RPMI8226 (cell line): Measurements from ENCODE around the gene OCA2.
"Not testable (repeated sequence)": the region's sequence is repeated elsewhere in the genome, so short reads cannot be mapped to it uniquely, and the experiment has no call there.

ENCODE experiments used
- DNase-seq: peaks from one replicate; pipeline ENCODE4 v3.0.0-alpha.2; 2015

OCA2 gene

DNA sequence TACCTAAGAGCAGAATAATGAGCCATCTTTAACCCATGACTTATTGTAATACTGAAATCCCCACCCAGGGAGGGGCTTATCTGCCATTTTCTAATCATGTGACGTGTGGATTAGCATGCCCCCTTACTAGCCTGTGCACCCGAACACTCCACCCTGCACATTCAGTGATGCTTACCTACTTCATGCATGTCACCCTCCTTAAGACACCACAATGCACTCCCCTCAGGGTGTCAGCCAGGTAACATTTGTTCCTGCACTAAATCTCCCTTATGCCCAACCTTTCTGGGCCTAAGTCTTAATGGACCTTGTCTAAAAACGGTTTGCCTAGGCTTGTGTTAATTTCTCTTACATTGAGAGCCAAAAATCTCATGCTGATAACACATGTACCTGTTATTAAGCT is 336.6 kb downstream of the OCA2 start:
- no peak for DNase-seq

DNA sequence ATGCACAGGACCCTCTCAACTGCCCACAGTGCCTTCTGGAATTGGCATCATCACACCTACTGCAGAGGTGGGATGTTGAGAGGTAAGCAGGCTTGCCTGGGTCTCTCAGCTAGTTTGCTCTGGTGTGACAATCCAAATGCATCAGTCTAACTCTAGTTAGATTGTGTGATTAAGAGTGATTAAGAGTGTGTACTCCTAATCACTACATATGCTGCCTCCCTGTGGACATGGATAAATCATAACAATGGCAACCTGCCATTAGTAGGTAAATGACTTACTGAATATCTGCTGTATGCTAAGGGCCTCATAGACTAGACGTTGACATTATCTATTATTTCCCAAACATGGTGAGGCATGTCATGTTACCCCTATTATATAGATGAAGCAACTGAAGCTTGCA is 342.1 kb downstream of the OCA2 start:
- DNase-seq, result no peak

DNA sequence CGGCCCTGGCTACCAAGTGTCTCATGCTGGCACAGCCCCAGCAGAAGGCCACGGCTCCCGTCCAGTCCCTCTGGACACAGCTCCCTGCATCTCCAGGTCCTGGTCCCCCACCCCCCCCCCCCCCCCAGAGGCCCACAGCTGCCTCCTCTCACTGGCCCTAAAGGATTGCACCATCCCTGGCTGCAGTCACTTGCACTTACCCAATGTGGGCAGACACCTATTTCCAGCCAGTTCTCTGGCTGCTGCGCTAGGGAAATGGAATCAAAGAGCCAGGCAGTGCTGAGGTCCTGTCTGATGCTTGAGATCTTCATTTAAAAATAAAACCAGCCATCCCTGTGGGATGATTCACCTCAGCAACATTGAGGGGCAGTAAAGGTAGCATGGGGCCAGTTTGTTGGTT is 346.4 kb downstream of the OCA2 start:
- no peak for DNase-seq

DNA sequence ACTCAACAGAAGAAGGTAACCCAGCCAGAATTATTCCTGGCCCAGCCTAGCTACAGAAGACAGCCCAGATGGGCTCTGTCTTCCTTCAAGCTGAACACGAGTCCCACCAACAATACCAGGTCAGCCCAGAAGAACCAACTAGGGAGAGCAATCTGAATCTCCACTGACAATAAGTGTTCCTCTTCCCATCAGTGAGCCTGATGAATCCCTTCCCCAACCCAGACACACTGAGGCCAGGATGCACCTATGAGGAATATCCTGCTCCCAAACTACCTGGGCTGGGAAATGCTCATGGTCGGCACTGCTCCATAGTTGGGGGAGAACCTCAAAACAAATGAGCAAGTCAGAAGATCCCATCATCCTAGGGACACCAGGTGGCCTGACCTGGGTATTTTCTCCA is 351.1 kb downstream of the OCA2 start:
- no peak for DNase-seq

DNA sequence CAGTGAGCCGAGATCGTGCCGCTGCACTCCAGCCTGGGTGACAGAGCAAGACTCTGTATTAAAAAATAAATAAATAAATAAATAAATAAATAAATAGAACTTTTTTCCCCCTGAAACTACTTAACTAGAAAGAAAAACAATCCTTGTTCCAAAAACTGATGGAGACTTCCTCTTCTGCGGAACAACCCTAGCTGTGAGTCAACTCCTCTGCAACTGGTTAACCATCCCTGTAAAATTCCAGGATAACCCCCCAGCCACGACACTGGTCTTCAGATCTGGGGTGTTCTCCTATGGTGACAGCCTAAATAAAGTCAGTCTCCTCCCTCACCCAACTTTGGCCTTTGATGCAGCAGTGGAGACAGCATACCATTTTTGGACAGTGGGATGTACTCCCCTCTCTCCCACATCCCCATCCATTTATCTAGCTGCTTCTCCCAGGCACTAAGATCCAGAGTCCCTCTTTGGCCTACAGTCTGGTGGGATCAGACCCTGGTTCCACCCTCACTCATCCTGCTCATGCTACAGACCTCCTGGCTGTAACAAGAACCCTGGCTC is 352.6 kb downstream of the OCA2 start:
- no peak for DNase-seq

DNA sequence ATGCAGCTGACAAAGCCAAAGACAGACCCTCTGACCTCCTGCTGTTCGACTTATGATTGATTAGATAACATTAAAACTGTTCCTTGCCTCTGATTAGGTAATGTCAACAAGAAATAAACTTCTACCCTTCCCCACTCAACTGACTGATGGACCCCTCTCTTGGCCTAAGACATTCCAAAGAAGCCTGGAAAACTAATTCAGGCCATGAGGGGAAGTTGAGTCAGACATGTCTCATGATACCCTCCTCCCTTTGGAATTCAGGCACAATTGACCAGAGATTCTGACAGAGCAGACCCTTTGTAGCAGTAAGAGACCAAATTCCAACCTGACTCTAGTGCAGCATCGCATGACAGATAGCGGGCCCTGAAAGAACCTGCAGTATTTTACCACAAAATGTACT is 354.5 kb downstream of the OCA2 start:
- no peak for DNase-seq

DNA sequence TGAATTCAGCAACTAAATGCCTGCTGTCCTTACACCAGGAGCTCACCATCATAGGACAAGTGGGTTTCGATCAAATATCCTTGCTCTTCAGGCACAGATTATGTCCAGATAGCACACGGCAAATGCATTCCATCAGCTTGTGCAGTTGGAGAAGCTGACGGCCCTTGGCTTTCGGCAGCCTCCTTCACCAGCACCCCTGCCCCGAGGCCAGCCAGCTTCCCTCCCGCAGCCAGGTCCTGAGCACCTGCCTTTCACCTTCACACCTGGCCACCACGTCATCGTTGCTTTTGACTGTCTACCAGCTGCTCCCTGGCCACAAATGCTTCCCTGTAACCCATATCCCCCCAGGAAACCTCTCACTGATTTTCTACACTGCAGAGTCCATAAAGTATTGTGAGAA is 355.5 kb downstream of the OCA2 start:
- peak; percentile 28 for DNase-seq

DNA sequence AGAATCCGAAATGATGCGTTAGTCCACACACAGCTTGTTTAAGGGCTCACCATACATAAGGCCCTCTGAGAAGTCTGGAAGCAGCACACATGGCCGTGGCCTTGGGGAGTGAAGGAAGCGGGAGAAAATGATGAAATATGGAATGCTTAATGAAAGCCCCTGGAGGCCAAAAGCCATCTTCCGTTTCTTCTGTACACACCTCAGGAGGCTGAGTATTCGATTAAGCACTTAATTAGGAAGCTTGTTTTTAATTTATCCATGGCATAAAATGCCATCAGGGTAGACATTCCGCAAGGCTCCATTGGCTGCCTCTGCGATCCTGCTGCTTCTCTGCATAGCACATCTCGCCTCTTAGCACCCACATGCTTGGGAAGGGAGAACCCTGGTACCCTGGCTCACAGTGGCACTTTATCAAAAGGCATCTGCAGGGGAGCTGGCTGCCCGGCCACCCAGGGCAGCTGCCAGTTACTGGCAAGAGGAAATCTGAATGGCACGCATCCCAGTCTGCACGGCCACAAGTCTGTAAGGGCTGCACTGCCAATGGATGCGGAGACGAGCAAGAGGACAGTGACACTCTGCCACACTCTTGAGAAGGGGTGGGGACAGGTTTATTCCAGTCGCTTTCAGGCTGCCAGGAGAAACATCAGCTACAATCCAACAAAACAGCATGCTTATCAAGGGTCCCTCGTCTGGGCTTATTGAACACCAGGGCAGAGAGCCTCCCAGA is 356.2 kb downstream of the OCA2 start:
- DNase-seq, result no peak

DNA sequence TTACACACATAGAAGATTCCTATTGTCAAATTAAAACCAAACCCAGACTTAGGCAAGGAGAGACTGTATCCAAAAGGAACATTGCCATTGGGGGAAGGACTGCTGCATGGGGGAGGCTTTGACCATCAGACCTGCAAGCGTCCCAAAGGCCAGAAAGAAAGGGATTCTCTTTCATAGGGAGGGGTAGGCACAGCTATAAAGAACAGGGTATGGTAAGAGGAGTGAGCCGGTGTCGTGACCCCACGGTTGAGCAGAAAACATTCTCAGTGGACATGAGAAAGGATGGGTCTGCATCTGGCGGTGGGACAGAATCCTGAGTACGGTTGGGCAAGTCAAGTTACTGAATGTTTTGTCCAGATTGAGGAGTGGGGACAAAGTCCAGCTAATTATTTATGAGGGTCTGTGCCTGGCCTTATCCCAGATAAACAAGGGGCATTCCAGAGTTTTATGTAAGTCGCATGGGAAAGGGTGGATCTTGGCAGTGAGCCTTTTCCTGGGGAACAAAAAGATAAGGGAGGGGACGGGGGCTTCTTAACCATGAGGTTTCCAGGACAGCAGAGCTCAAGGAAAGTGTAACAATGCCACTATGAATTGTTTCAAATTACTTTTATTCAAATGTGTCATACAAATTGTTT is 357.8 kb downstream of the OCA2 start:
- no peak for DNase-seq

DNA sequence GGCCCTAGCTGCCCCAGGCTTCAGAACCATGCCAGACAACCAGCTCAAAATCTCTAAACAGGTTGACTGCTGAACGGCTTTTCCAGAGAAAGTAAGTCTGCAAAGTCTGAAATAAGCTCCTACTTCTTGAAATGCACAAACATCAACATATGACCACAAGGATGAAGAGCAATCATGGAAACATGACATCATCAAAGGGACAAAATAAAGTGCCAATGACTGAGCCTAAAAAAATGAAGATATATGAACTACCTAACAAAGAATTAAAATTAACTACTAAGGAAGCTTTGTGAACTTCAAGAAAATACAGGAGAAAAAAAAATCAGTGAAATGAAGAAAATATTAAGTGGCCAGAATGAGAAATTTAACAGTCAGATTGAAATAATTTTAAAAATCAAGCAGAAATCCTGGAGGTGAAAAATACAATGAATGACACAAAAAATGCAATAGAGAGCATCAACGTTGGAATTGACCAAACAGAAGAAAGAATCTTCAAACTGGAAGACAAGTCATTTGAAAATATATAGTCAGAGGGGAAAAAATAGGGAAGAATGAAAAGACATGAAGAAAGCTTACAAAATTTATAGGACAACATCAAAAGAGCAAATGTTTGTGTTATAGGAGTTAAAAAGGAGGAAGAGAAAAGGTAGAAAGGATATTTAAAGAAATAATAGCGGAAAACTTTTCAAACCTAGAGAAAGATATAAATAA is 364.2 kb downstream of the OCA2 start:
- DNase-seq, result no peak

DNA sequence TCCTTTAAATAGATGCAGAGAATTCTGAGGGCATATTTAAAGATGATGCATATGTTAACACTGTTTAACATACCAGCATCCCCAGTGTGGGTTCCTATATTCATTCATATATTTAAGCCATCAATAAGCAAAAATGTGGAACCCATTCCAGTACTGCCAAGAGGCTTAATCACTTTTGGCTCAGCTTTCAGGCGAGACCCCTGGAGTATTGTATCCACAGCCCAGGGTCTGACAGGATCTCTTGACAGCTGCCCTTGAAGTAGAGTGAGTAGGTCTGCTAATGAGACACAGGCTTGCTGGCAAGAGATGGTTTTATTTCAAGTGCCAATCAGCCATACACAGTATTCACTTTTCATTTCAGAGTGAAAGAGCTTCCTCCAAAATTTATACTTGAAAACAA is 367.3 kb downstream of the OCA2 start:
- no peak for DNase-seq

DNA sequence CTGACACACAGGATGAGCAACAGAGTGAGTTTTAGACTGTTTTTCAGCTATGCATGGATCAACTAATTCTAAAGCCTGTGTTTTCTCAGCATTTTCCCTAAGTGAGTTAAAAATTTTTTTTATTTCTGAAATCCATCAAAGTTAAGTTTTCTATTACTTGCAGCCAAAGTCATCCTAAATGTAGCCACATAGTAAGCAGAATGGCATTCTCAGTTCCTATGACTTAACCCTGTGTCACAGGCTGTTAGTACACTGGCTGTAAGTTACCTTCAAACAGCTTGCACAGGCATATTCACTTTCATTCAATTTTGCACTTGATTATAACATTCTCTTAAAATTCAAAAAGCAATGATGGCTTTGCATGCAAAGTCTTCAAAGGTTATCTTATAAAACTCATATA is 368.2 kb downstream of the OCA2 start:
- no peak for DNase-seq

DNA sequence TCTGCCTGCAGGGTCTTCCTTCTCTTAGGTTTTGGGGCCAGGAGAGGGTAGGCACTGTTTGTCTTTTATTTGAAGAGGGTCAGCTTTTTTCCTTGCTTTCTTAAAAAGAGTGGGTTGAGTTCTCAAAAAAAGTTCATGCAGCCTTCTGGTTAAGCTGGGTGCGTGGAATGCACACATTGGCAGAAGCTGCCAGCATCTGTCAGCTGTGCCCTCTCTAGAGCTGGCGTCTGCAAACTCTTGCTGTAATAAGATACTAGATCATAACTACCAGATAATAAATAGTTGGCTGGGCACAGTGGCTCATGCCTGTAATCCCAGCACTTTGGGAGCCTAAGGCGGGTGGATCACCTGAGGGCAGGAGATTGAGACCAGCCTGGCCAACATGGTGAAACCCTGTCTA is 373.4 kb downstream of the OCA2 start:
- peak; percentile 25 for DNase-seq

DNA sequence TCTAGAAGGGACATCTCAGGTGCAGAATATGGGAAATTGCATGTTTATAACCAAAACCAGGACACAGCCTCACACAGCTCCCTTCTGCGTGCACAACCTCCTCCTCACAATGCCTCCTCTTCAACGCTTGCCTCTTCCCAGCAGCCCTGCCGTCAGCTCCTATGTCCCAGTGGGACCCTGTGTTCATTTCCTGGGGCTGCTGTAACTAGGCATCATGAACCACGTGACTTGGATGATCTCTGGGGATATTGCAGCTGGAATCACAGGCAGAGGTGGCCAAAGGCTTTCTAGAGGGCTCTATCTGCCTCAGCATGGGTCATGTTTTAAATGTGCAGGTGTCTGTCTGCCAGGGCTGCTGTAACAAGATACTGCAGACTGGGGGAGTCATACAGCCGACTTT is 375.3 kb downstream of the OCA2 start:
- no peak for DNase-seq

DNA sequence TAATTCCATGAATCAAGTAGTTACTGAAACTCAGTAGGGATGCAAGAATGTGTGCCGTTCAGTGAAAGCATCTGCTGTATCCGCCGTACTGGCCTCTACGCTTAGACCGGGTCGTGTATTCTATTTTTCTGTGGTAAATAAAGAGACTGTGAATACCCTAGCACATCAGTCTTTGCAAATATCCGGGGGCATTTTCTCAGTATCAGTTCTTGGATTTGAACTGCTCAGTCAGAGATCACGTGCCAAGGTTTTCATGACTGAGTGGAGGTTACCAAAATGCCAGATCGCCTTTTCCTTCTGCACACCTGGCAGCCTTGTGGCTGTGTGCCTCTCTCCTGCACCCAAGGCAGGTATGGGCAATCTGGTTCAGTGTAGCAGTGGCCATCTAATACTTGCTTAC is 377.0 kb downstream of the OCA2 start:
- peak; percentile 66 for DNase-seq

DNA sequence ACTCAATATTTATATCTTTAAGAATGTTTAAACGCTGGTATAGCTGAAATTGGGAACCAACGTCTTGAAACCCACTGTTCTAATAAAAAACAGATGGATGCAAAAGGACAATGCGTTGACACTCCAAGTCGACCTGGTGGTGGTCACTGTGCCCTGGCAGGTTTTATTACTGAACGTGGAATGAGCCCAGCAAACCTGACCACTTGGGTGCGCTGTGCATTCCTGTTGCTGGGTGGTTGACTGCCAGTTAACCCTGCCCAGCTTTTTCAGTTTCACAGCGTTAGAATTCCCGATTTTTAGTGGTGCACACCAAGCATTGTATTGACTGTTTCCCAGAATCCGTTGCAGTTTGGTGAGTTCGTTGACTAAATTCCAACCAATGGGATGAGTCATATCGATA is 384.4 kb downstream of the OCA2 start:
- no peak for DNase-seq

DNA sequence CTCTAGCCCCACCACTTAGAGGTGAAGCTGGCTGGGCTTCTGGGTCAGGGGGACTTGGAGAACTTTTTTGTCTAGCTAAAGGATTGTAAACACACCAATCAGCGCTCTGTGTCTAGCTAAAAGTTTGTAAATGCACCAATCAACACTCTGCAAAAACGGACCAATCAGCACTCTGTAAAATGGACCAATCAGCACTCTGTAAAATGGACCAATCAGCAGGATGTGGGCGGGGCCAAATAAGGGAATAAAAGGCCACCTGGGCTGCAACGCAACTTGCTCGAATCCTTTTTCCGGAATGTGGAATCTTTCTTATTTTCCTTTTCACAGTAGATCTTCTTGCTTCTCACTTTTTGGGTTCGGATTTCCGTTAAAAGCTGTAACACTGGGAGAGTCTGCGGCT is 385.3 kb downstream of the OCA2 start:
- DNase-seq, result not testable (repeated sequence)

DNA sequence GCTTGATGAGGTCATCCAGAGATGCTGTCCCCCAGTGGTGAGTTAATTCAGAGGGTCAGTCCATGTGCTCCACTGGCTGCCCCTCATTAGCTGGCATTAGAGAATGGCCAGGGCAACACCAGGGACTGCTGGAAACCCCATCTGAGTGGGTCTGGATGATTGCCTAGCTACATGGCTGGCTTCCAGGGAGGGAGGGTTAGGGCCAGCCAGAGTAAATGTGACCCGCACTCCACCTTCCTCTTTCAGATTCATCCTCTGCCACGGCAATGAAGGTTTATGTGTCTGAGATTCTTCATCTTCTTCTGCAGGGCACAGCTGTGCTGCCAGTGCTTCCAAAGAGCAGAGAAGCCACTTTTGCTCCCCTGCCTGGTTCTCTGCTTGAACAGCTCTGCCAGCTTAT is 391.9 kb downstream of the OCA2 start:
- DNase-seq, result peak; percentile 61

DNA sequence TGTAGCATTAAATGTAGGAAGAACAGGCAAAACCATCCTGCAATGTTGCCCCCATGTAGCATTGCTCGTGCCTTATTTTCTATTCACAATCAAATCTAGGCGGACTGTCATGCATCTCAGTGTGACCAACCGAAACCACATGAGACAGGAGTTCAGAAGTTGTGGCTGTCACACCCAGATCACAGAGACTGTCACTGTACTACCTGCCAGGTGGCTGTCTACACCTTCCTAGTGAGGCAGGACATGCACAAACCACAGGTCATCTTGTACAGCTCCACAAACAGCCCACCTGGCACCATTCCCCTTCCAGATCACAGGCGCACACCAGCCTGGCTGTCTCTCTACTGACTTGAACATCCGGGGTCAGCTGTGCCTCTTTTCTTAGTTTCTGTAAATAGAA is 392.8 kb downstream of the OCA2 start:
- peak; percentile 25 for DNase-seq

DNA sequence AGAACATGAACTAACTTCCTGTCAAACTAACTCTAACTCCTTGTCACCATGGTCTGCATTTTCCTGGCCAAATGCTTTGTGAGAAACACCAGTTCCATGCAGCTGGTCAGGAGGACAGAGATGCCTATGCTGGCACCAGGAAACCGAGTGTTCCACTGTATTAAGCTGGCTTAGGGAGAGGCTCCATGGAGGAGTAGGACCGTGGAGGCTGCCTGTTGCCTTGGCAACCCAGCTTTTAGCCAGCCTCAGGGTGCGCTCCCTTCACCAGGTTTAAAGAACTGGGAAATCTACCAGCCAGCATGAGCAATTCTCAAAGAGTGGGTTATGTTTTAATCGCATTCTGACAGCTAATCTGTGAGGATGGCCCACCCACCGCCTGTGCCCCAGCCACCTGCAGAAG is 394.1 kb downstream of the OCA2 start:
- DNase-seq, result no peak
